ENCODE results near the gene NRIP3.
"Not testable (repeated sequence)": the region's sequence is repeated elsewhere in the genome, so short reads cannot be mapped to it uniquely, and the experiment has no call there.

NRIP3 gene

DNA sequence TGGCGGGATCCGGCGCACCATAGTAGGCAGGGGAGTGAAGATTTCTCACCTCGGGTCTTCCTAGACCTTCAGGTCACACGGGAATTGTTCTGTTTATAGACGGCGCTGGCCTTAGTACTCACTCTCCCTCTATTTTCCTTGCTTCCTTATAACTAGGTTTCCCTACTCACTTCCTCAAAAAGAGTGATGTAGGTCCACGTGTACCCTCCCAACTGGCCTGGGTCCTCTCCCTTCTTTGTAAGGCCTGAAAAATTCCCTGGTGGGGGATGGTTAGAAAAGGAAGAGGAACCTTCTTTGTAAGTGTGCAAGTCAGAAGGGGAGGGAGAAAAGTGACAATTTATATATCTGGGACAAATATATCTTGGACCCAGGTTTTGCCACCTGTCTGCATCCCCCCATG, 36.6 kb downstream of the NRIP3 start:
- no peak for DNase-seq

DNA sequence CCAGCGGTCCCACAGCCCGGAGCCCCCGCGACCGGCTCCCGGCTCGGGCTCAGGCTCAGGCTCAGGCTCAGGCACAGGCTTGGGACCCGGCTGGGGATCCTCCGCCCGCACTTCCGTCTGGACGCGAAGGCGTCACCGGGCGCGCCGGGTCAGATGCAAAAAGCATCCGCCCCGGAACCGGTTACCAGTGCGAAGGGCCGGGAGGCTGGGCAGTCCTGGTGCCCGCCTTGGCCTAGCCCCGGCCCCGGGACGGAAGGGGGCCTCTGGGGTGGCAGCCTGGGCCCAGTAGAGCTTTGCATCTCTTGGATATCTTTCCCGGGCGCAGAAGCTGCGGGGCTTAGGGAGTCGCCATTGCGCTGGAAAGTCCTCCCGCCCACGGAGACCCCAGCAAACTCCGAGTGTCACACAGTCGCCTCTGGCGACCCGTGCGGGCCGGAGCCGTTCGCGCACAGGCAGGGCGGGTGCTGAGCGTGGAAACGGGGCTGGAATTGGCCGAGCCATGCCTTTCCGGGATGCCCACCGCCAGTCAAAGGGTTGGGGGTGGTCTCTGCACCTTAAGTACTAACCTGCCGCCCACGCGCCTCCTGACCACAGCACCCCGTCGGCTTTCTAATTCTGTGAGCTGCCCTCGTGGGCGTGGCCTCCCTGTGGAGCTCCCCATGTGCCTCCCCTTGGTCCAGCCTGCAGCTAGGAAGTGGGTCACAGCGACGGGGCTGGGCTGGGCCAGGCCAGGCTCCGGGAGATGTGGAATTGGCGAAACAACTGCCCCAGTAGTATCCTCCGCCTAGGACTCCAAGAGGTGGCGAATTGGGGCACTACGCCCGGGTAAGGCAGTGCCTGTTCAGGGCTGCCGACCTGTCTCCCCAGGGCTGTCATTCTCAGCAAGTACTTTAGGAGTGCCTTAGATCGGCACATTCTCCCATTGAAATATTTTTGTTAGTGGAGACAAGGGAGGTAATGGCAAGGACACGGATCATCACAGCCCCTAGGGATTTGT, 39.2 kb downstream of the NRIP3 start, which contains the start of gene TMEM9B:
TSS of gene TMEM9B (minus strand) at position 119 of the 997 bp plus-strand sequence. CDS start 129 bp downstream, outside the sequence.
- DNase-seq = peak; percentile 58

DNA sequence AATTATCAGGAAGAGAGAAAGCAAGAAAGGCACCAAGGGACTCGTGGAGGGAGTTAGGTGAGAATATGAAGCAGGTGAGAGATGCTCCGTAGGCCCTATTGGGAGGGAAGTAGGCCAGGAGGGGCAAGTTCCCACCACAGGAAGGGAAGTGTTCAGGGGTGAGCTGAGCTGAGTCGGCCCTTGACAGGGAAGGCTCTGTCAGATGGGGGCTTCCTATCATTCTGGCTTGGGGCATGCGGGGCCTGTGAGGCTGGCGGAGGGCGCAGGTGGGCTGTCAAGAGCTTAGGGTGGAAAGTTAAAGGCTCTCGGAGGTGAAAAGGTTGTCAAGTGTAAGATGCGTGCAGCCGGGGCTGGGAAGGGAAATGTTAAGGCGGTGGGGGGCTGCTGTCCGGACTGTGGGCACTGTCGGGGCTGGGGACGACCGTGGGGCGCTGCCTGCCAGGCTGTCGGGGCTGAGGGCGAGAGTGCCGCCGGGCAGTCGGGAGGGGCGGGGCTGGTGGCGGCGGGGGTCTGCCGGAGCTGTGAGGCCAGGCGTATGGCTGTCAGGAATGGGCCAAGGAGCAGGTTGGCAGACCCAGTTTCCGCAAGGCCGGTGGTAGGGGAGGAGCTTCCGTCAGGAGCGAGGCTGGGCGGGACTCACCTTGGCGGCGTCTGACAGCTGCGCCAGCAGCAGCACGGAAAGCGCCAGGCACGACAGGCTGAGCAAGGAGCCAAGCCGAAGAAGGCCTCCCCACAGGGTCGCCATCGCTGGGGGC, 40.1 kb downstream of the NRIP3 start:
- peak; percentile 58 for DNase-seq

DNA sequence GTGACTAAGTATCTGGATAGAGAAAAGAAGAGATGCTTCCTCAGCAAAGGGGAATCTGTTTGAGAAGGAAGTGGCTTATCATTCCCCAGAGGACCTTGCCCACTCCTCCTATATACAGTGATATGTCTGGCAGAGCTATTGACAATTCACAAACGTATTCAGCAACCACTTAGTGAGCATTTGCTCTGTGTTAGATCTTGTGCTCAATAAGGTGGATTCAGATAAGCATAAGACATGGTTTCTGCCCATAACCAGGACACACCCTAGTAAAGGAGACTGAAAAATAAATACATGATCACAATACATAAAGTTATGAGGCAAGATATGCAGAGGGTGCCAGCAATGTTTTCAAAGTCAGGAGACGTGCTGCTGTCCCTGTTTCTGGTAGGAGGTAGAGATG, 41.0 kb downstream of the NRIP3 start:
- no peak for DNase-seq

DNA sequence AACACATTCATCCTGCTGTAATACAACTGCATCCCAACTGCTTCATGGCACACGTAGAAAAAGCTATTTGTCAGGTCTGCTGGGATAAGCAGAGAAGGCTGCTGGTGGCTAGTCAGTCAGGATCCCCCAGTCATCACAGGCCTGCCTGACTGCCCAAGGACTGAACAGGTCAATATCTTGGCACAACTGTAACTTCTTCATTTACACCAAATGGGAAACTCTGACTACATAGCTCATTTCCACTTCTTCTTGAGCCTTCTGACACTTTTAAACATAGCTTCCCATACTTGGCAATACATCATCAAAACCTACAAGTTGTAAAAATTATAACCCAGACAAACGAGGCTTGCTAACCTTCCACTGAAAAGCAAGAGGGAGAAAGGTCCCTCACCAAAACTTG, 42.4 kb downstream of the NRIP3 start:
- DNase-seq = no peak

DNA sequence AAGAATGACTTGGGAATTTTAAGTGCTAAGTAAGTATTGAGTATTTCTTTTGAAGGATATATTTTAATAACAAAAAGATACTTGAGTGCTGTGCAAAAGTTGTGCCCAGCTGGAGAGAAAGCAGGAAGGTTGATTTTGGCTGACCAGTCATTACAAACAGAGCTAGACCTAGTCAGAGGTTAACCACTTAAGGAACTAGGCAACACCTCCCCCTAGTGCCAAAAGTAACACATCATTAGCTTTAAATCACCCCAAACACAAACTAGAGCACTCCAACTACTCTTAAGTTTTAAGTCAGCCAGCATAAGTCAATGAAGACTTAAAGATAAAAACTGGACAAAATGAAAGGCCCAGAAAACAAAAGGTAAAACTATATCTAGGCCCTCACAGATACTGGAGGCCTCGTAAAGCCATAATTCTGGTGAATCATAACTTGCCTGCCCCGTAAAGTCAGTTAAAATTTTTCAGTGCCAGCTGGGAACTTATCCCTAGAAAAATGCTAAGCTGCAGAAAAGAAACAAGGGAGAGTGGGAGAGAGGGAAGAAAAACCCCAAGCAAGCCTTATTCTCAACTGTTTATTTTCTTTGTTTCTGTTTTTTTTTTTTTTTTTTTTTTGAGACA, 44.1 kb downstream of the NRIP3 start:
- DNase-seq = peak; percentile 36

- DNase-seq = no peak
Measured at GRCh38 chr11:8956860-8957259, 46.9 kb downstream of the NRIP3 start.

DNA sequence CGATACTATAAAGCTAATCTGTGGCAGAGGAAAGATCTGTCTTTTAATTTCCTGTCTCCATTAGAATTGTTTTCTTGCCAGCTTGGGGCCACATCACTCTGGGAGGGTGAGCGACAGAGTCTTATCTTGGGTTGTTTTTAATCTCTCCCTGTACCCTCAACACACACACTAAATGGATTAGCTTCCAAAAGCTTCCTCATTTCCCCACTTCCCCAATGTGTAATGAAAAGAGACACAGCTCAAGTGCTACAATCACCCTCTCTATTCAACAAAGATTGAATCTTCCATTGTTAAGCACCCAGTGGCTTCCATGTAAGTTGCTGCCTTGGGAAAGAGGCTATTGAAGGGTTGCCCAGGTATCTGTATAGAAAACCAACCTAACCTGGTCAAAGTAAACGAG, 54.9 kb downstream of the NRIP3 start:
- no peak for DNase-seq

GRCh38 chr11:8947230-8947943, 56.4 kb downstream of the NRIP3 start:
- no peak for DNase-seq

GRCh38 chr11:8942518-8943066, 61.2 kb downstream of the NRIP3 start, which contains the start of gene ASCL3:
TSS of gene ASCL3 (minus strand) at chr11:8943016. CDS start at chr11:8938161, 4,855 bp downstream.
- no peak for DNase-seq

DNA sequence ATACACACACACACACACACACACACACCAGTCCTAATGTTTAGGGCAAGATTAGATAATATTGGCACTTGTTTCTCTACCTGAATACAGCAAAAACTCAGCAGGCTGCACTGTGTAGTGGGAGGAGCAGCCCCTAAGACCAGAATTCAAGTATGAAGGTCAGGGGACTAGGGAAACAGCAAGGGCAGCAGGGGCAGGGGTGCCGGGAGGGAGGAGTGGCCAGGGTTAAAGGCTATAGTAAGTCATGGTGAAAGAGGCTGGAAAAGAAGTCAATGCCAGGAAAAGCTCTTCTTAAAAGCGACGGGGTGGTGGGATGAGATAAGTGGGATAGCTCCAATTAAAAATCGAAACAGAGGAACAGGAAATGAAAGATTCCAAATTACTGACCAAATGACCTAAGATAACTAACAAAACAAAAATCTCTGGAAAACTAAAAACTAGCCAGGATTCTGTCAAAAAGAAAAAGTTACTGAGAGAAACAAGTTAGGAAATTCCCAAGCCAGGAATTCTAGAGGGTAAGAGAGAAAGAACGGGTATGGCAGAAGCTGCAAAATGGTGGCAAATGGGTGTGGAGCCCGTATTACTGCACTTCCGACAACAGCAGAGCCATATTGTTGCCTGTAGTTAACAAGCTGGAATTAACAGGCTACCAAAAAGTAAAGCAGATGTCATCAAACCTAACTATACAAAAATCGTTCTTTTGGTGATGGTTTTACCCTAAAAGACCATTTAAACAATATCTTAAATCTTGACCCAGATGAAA, 62.3 kb downstream of the NRIP3 start:
- DNase-seq = no peak

- DNase-seq = no peak
Measured at GRCh38 chr11:8937659-8938058, 66.1 kb downstream of the NRIP3 start.

- DNase-seq = no peak
Measured at GRCh38 chr11:8937159-8937558, 66.6 kb downstream of the NRIP3 start.

- not testable (repeated sequence) for DNase-seq
Measured at GRCh38 chr11:8935789-8936188, 68.0 kb downstream of the NRIP3 start.

DNA sequence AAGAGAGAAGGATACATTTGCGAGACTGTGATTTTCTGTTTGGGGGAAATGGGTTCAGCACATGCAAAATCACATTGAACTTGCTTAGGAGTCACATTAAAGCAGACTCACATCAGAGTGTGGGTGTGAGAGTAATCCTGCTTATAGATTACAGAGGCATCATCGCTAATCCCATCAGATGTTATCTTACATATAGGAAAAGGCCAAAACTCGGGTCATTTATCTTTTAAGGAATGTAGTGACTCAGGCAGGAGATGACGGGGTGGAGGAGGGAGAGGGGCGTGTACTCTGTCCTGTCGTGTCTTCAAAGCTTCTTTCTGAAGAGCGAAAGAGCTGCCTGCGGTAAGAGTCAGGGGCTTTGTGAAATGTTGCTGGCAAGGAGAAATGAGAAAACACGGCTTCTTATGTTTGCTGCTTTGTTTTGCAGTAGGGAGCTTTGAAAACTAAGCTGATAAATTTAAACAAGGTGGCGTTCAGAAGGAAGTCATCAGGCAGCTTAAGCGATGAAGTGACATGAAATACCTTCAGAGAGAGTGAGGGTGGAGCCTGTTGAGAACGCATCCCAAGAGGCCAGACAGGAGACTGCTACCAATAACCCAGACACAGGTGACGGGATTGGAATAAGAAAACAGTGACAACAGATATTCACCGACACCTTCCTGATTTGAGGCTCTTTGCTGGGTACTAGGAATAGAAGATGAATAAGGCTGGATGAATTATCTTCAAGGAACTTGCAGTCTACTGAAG, 68.9 kb downstream of the NRIP3 start:
- DNase-seq = no peak

DNA sequence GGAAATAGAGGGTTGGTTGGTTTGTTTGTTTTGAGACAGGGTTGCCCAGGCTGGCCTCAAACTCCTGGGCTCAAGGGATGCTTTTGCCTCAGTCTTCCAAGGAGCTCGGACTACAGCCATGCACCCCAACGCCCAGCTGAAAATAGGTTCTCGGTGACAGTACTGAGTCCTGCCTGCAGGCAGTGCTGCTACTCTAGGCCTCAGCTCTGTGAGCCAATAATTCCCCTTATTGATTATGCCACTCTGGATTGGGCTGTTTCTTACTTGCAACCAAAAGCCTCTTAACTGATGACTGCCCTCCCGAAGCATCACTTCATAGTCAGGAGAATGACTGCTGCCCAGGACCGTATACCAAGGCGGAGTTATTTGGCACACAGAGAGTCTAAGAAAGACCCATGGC, 69.9 kb downstream of the NRIP3 start:
- no peak for DNase-seq

GRCh38 chr11:8932564-8933180, 71.1 kb downstream of the NRIP3 start, which contains the start of gene C11orf16:
TSS of gene C11orf16 (minus strand) at chr11:8932947. CDS start at chr11:8932308, 639 bp downstream.
- DNase-seq = peak; percentile 27

All from NCI-H748 treated with DMSO at 0.1 percent for 48 hours (cell line).